GM10266 (cell line): ENCODE measurements around the gene DNAJB12.

ENCODE experiments used
- DNase-seq: peaks from one replicate; pipeline ENCODE4 v3.0.0; 2012; ENCODE audit errors: extremely low spot score
- CTCF ChIP-seq: IDR thresholded peaks from 2 replicates; pipeline ENCODE4 v1.5.1; 2012; ENCODE audit warnings: mild to moderate bottlenecking, low read depth; ENCODE audit not compliant: control insufficient read depth, insufficient read depth; ENCODE audit errors: missing control alignments

The DNAJB12 gene

GRCh38 chr10:72285972-72286521 lies 68.7 kb downstream of the DNAJB12 start:
- DNase-seq = no peak
- TF ChIP-seq CTCF = no peak

GRCh38 chr10:72283131-72283530 lies 71.6 kb downstream of the DNAJB12 start:
- no peak for DNase-seq
- TF ChIP-seq CTCF = no peak
